ENCODE measurements around the gene LDHB. TPM values are rescaled to one million over a fixed set of nuclear protein-coding genes. Genes with fewer than 3 reads are reported as not detected.

Gene LDHB
- total and polyA plus RNA-seq, 10 of the 15 experiments (the other 5 are each of a cell fraction or from before 2014, with no cell fraction given), result 800 to 3,692 (median 1,366) TPM

GRCh38 chr12:21676776-21677175 is 19.1 kb upstream of the LDHB start:
- intact Hi-C loops (cut with micrococcal nuclease; ENCODE audit: unreplicated experiment), result no loop called here
- FAIRE-seq, result no peak
- WGBS (ENCODE audit: insufficient coverage, insufficient replicate concordance, low lambda C conversion rate, missing lambda C conversion rate), result 40% methylated on average over 3 of the region's 3 CpGs

More at GRCh38 chr12:21676776-21677175, 19.1 kb upstream of the LDHB start:
- H2AFZ ChIP-seq (ENCODE audit: control insufficient read depth, low read depth, low read length), result no peak overlapping the region
- H4K20me1 ChIP-seq (ENCODE audit: control insufficient read depth, insufficient read depth), result no peaks in the 10 kb centered on the region
- H3K4me2 ChIP-seq (ENCODE audit: control insufficient read depth, insufficient read depth), result no peak overlapping the region
- DNase-seq (ENCODE audit: low read depth, low spot score) (no peak), ATAC-seq (no peak)
- H3K4me1 ChIP-seq (ENCODE audit: control insufficient read depth, insufficient read depth, low read length), result no peaks in the 10 kb centered on the region
- POLR2A ChIA-PET, result no interaction called here
- no peaks in the 10 kb centered on the region for H3K36me3 ChIP-seq (ENCODE audit: control insufficient read depth in 2 of 2, insufficient read depth in 2 of 2, low read length in 1 of 2)
- in situ Hi-C loops (cut with MboI), result loop anchor here (10.0 kb wide), 1 partner anchor 362 kb away; no protein-coding TSS in a partner anchor
- H3K4me3 ChIP-seq, result no peak overlapping the region
- H3K79me2 ChIP-seq (ENCODE audit: control insufficient read depth, insufficient read depth, low read length), result no peaks in the 10 kb centered on the region
- no peaks in the 10 kb centered on the region for H3K9me3 ChIP-seq (replicated peaks; ENCODE audit: control insufficient read depth, insufficient read depth, low read length)
- H3K27me3 ChIP-seq (replicated peaks in 1 of 2; ENCODE audit: control insufficient read depth in 2 of 2, insufficient read depth in 2 of 2, low read length in 1 of 2), result peaks cover 0 to 3% of the 10 kb centered on the region in 2 experiments; a peak in 1 of 4 replicates
- TF ChIP-seq PAX5 (IDR thresholded peaks at IDR 0.05; ENCODE audit: borderline replicate concordance, low read depth, low read length) (no peak), POLR2AphosphoS2 (IDR thresholded peaks at IDR 0.05; ENCODE audit: low read depth, low read length) (no peak), CREM (IDR thresholded peaks at IDR 0.05; ENCODE audit: low read depth) (no peak), KLF5 (IDR thresholded peaks at IDR 0.05; ENCODE audit: partially characterized antibody) (no peak), BRCA1 (IDR thresholded peaks at IDR 0.05; ENCODE audit: low read depth, low read length) (no peak), ETV6 (conservative IDR thresholded peaks at IDR 0.05 in 1 of 2, IDR thresholded peaks at IDR 0.05 in 1 of 2; ENCODE audit: borderline replicate concordance in 1 of 2, low read depth in 1 of 2) (no peak), KAT2A (conservative IDR thresholded peaks at IDR 0.05; ENCODE audit: control insufficient read depth, low read depth, low read length) (no peak), ZNF207 (IDR thresholded peaks at IDR 0.05; ENCODE audit: borderline replicate concordance) (no peak), NBN (IDR thresholded peaks at IDR 0.05) (no peak), BMI1 (IDR thresholded peaks at IDR 0.05; ENCODE audit: borderline replicate concordance) (no peak), WRNIP1 (IDR thresholded peaks at IDR 0.05; ENCODE audit: borderline replicate concordance, low read depth, low read length) (no peak), PML (IDR thresholded peaks at IDR 0.05; ENCODE audit: low read length) (no peak), RUNX3 (IDR thresholded peaks at IDR 0.05; ENCODE audit: low read length) (no peak), CHD2 (IDR thresholded peaks at IDR 0.05; ENCODE audit: borderline replicate concordance, low read depth, low read length) (no peak), DPF2 (IDR thresholded peaks at IDR 0.05) (no peak), ATF7 (IDR thresholded peaks at IDR 0.05; ENCODE audit: low read depth) (no peak)
- TF ChIP-seq, protein P1, sequence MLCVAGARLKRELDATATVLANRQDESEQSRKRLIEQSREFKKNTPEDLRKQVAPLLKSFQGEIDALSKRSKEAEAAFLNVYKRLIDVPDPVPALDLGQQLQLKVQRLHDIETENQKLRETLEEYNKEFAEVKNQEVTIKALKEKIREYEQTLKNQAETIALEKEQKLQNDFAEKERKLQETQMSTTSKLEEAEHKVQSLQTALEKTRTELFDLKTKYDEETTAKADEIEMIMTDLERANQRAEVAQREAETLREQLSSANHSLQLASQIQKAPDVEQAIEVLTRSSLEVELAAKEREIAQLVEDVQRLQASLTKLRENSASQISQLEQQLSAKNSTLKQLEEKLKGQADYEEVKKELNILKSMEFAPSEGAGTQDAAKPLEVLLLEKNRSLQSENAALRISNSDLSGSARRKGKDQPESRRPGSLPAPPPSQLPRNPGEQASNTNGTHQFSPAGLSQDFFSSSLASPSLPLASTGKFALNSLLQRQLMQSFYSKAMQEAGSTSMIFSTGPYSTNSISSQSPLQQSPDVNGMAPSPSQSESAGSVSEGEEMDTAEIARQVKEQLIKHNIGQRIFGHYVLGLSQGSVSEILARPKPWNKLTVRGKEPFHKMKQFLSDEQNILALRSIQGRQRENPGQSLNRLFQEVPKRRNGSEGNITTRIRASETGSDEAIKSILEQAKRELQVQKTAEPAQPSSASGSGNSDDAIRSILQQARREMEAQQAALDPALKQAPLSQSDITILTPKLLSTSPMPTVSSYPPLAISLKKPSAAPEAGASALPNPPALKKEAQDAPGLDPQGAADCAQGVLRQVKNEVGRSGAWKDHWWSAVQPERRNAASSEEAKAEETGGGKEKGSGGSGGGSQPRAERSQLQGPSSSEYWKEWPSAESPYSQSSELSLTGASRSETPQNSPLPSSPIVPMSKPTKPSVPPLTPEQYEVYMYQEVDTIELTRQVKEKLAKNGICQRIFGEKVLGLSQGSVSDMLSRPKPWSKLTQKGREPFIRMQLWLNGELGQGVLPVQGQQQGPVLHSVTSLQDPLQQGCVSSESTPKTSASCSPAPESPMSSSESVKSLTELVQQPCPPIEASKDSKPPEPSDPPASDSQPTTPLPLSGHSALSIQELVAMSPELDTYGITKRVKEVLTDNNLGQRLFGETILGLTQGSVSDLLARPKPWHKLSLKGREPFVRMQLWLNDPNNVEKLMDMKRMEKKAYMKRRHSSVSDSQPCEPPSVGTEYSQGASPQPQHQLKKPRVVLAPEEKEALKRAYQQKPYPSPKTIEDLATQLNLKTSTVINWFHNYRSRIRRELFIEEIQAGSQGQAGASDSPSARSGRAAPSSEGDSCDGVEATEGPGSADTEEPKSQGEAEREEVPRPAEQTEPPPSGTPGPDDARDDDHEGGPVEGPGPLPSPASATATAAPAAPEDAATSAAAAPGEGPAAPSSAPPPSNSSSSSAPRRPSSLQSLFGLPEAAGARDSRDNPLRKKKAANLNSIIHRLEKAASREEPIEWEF (IDR thresholded peaks at IDR 0.05; ENCODE audit: insufficient replicate concordance, low read depth, low read length), result no peak
- TF ChIP-seq, protein P2, sequence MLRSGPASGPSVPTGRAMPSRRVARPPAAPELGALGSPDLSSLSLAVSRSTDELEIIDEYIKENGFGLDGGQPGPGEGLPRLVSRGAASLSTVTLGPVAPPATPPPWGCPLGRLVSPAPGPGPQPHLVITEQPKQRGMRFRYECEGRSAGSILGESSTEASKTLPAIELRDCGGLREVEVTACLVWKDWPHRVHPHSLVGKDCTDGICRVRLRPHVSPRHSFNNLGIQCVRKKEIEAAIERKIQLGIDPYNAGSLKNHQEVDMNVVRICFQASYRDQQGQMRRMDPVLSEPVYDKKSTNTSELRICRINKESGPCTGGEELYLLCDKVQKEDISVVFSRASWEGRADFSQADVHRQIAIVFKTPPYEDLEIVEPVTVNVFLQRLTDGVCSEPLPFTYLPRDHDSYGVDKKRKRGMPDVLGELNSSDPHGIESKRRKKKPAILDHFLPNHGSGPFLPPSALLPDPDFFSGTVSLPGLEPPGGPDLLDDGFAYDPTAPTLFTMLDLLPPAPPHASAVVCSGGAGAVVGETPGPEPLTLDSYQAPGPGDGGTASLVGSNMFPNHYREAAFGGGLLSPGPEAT (IDR thresholded peaks at IDR 0.05; ENCODE audit: low read depth), result no peak
- RAD21 ChIA-PET (ENCODE audit: unreplicated experiment), result interaction anchor here (1.0 kb wide), 1 partner anchor 45 kb away, joined by 3 read pairs; no protein-coding TSS in a partner anchor
- H3K9ac ChIP-seq (ENCODE audit: control insufficient read depth, insufficient read depth, low read length), result no peak overlapping the region
- BruUV-seq (replicated peaks), result no TSS peak
- CTCF ChIA-PET, result interaction anchor here (1.1 kb wide), 1 partner anchor 9 kb away, joined by 3 read pairs; no protein-coding TSS in a partner anchor
- SMC1A ChIA-PET (ENCODE audit: uncharacterized antibody, unreplicated experiment), result interaction anchor here (1.0 to 1.3 kb wide), 3 partner anchors 21 to 187 kb away, joined by 3 to 6 read pairs (median 4); no protein-coding TSS in a partner anchor
- H3K27ac ChIP-seq (ENCODE audit: control insufficient read depth, insufficient read depth), result no peak overlapping the region
